Globus pallidus (tissue), 1 donor: ENCODE data around the gene KCNIP3.
"Not testable (repeated sequence)": the region's sequence is repeated elsewhere in the genome, so short reads cannot be mapped to it uniquely, and the experiment has no call there.

Experiments used
- DNase-seq: peaks from one replicate; pipeline ENCODE4 v3.0.0-alpha.2; 2015; ENCODE audit warnings: low spot score

The KCNIP3 gene

GRCh38 chr2:95296880-95297487, at the start of gene KCNIP3:
Gene KCNIP3 (plus strand): TSS chr2:95297347. CDS start chr2:95297439, 92 bp downstream.
- peak; percentile 77 for DNase-seq

GRCh38 chr2:95258271-95258670, 38.9 kb upstream of the KCNIP3 start:
- DNase-seq, result no peak

- no peak for DNase-seq
These were observed 36.8 kb upstream of the KCNIP3 start for GRCh38 chr2:95260028-95261023.

GRCh38 chr2:95261602-95262001, 35.5 kb upstream of the KCNIP3 start:
- DNase-seq, result no peak

DNA sequence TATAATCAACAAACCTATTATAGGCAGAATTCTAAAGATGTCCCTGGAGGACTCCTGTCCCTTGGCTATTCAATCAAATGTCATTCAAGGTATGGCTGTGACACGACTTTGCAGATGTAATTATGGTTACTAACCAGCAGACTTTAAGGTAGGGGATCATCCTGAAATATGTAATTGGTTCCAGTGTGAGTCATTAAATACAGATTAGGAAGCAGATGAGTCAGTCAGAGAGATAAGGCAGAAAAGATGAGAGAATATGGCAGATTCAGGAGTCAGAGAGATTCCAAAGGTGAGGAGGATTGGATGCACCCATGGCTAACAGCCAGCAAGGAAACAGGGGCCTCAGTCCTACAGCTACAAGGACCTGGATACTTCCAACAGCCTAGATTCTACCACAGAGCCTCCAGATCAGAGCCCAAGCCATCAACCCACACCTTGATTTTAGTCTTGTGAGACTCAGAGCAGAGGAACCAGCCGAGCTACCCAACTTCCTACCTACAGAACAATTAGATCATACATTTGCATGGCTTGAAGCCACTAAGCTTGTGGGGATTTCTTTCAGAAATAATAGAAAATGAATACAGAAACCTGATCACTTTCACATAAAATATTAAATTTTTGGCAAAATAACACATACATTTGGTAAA, 34.1 kb upstream of the KCNIP3 start:
- DNase-seq, result no peak

DNA sequence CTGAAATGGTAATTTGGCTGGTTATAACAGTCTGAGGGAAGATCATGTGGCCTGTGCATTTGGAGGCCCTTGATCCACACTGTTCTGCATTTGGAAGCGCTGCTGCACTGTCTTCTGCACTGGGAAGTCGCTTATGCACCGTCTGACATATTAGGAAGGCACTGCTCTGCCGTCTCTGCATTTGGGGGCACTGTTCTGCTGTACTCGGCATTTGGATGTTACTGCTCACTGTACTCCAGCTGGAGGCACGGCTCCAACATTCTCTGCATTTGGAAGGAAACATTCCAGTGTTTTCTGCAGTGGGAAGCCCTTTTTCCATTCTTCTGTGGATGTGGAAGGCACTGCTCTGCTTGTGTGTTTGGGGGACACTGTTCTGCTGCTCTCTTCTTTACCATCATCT, 32.5 kb upstream of the KCNIP3 start:
- peak; percentile 67 for DNase-seq

- no peak for DNase-seq
These were observed 32.0 kb upstream of the KCNIP3 start for GRCh38 chr2:95265182-95265581.

DNA sequence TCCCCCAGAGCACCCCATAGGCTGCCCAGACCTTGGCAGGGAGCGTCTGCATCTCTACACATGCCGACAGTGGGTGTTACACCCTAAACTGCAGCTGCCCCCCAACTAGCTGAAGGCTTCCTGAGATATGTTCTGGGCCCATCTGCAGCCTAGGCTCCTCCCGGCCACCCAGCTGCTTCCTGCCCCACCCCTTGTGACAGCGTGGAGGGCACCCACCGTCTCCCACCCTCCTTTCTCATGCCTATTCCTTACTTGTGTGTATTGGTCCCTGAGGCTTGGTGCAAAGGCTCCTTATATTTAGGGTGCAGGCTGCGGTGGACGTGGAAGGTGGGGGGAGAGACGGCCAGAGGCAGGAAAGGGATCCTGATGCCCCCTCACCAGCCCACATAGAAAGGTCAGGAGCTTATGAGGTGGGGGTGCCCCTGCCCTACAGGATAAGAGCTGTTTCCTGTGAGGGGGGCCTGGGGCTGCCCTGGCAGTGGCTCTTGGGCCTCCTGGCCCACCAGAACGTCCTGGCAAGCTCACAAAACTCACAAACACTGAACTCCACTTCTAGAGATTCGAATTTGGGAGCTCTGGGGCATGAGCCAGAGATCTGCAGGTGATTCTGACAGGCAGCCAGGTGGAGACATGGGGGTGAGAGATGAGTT, 30.2 kb upstream of the KCNIP3 start:
- no peak for DNase-seq

DNA sequence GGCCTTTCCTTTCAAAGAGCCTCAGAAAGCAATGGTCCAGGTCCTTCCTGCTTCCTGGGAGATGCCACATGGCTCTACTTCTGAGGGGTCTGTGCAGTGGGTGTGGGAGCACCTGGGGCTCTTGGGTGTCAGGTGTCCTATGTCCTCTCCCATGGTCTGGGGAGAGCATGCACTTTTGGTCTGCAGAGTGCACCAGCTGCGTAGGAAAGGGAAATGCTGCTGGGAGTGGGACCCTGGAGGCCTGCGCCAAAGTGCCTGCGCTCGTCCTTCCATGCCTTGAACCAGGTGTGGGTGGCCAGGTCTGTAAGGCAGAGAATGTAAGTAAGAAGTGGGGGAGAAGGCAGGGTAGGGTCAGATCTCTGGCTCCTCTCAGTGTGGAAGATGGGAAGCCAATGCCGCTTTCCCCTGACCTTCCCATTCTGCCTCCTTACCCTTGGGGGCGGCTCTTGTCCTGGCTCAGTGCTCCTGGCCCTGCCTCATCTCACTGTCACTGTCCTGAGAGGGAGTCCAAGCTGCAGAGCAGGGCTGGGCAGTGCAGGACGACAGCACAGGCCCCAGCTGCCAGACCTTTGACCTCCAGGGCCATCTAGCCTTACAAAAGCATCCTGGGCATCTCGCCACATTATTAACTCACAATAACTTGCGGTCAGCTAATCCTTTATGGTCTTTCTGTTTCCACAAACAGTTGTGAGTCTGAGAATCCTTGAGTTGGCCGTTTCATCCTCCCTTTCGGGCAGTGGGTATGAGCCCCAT, 29.5 kb upstream of the KCNIP3 start:
- DNase-seq, result no peak

GRCh38 chr2:95268211-95269035, 28.7 kb upstream of the KCNIP3 start:
- DNase-seq, result no peak

DNA sequence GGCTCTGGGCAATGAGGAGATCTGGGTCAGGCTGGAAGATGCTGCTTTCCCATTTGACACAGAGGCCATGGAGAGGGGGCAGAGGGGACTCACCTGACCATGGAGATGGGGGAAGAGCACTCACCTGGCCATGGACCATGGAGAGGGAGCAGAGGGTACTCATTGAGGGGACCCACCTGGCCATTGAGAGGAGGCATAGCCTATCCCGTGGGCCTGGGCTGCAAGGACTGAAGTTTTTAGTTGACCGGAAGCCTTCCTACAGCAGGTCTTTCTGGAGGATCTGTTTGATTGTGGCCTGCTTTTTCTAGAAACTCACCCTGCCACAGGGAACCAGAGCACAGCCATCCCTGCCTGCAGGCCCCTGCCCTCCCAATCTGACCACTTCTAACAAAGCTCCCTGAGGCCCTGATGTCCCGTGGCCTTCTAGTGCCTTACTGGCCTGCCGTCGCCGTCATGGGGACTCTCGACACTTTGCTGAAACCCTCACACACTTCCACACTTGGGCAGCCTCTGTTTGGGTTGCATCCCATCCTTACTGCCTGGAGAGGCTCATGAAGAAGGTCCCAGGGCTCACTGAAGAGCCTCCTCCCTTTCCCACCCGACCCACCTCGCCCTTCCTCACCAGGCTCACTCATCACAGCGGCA, 28.0 kb upstream of the KCNIP3 start:
- no peak for DNase-seq

- DNase-seq, result not testable (repeated sequence)
These were observed 27.4 kb upstream of the KCNIP3 start for GRCh38 chr2:95269745-95270144.

- DNase-seq, result no peak
These were observed 26.5 kb upstream of the KCNIP3 start for GRCh38 chr2:95270541-95271081.

DNA sequence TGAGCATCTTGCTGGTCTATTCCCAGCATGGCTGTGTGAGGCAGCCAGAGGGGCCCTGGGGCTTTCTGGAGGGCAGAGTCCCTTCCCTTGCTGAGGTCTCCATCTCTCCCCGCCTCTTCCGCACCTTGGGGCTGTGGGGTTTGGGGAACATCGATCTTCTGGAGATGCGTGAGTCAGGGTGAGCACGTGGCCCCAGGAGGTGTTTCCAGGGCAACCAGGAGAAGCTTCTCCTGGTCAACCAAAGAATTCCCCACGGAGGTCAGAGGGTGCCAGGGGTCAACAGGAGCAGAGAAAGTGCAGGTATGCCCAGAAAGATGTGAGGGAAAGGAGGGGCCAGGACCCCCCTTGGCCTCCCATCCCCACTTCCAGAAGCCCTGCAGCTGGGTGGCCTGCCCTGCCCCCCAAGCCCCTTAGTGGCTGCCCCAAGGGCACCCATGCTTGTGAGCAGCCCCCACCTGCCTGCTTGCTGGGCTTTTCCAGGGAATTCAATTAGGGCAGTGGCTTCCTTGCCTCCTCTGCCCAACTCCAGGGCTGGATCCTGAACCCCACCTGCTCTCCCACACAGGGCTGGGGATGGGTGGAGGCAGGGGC, 25.7 kb upstream of the KCNIP3 start:
- no peak for DNase-seq

GRCh38 chr2:95272299-95272751, 24.8 kb upstream of the KCNIP3 start:
- DNase-seq, result no peak

GRCh38 chr2:95272781-95273180, 24.4 kb upstream of the KCNIP3 start:
- DNase-seq, result no peak

GRCh38 chr2:95273566-95274290, 23.4 kb upstream of the KCNIP3 start:
- DNase-seq, result no peak

- no peak for DNase-seq
These were observed 22.6 kb upstream of the KCNIP3 start, which contains the start of gene PROM2 for GRCh38 chr2:95274291-95275150. Gene PROM2 (plus strand): TSS chr2:95274449. CDS start chr2:95274586, 137 bp downstream.
